K562 (cell line): ENCODE measurements around the gene LOXL3. TPM values are rescaled to one million over a fixed set of nuclear protein-coding genes. Genes with fewer than 3 reads are reported as not detected.

ENCODE experiments used
- ATAC-seq: fragments of 200-7000 bp; cut with Tn5 transposase; 3 replicates; pipeline ENCODE4 v1.9.1; 2020; ENCODE audit warnings: moderate library complexity
- BruUV-seq: library from RNA; stranded (reverse); fragments of 400-500 nt; replicated peaks from 2 replicates; lab custom pipeline; 2021; lab: Mats Ljungman, UMichigan
- CTCF ChIA-PET: fragments of 300-600 bp; formaldehyde crosslinking; extraction: SDS; loops from one replicate; lab custom pipeline; 2021; ENCODE audit warnings: low intra/inter-chr PET ratio; lab: Yijun Ruan, JAX
- POLR2A ChIA-PET: fragments of 300-600, 350-650 bp; sonication (Branson Sonifier 250); formaldehyde crosslinking; extraction: SDS; loops from one replicate; lab custom pipeline; 2021; ENCODE audit warnings: antibody characterized with exemption, inconsistent platforms; lab: Yijun Ruan, JAX
- DNase-seq, 4 experiments: peaks; one replicate each; pipeline versions ENCODE4 v3.0.0 to v3.0.0-alpha.2; 2011 to 2018; ENCODE audit warnings: low spot score in 3 of 4, mixed read lengths in 3 of 4; ENCODE audit errors: extremely low read depth in 1 of 4
- FAIRE-seq: peaks from 2 replicates; lab custom pipeline; 2011; peaks lifted over from hg19 to GRCh38; lab: Jason Lieb, UNC
- H2AFZ ChIP-seq: 2 replicates; pipeline ENCODE4 v1.6.0; 2011; ENCODE audit warnings: low read depth, low read length, control low read depth, inconsistent platforms
- H3K27ac ChIP-seq: fragments of 200-600 bp; 3 replicates; pipeline ENCODE4 v1.8.0; 2011; ENCODE audit warnings: low read depth, mild to moderate bottlenecking, control low read depth, inconsistent platforms, low read length, moderate library complexity, mixed read lengths; ENCODE audit errors: extremely low read depth
- H3K27me3 ChIP-seq, 2 experiments: fragments of 300-600 bp in 1 of 2; 2 replicates in 1 of 2; 3 replicates in 1 of 2; pipeline versions ENCODE4 v1.6.0 to v1.8.0; 2011; ENCODE audit warnings: inconsistent platforms in 2 of 2, low read length in 2 of 2, mild to moderate bottlenecking in 1 of 2, mixed read lengths in 1 of 2, moderate library complexity in 1 of 2; ENCODE audit not compliant: control insufficient read depth in 2 of 2, insufficient read depth in 2 of 2
- H3K36me3 ChIP-seq: fragments of 300-600 bp; 3 replicates; pipeline ENCODE4 v1.8.0; 2011; ENCODE audit warnings: mild to moderate bottlenecking, low read length, inconsistent platforms; ENCODE audit not compliant: control insufficient read depth, insufficient read depth
- H3K4me1 ChIP-seq, 2 experiments: fragments of 200-600 bp in 1 of 2; replicated peaks in 1 of 2; 2 replicates in 1 of 2; 3 replicates in 1 of 2; pipeline versions ENCODE4 v1.5.1 to v1.8.0; 2011; ENCODE audit warnings: inconsistent platforms in 2 of 2, low read length in 2 of 2, mild to moderate bottlenecking in 1 of 2, mixed read lengths in 1 of 2, moderate library complexity in 1 of 2; ENCODE audit not compliant: control insufficient read depth in 2 of 2, insufficient read depth in 2 of 2
- H3K4me2 ChIP-seq: 2 replicates; pipeline ENCODE4 v1.6.1; 2011; ENCODE audit warnings: low read length, control low read depth, inconsistent platforms, mixed read lengths; ENCODE audit not compliant: insufficient read depth
- H3K4me3 ChIP-seq: fragments of 200-600 bp; sonication (generic), shearing (Covaris generic); 2 replicates; pipeline ENCODE4 v1.5.1; 2016; ENCODE audit warnings: control low read depth, inconsistent platforms
- H3K79me2 ChIP-seq: fragments of 200-600 bp; 3 replicates; pipeline ENCODE4 v1.8.0; 2011; ENCODE audit warnings: low read length, inconsistent platforms; ENCODE audit not compliant: control insufficient read depth, insufficient read depth
- H3K9ac ChIP-seq, 2 experiments: 2 replicates each; pipeline versions ENCODE4 v1.6.0 to v1.6.1; 2011; ENCODE audit warnings: low read depth in 2 of 2, low read length in 2 of 2, control low read depth in 1 of 2, inconsistent platforms in 1 of 2, mild to moderate bottlenecking in 1 of 2, mixed read lengths in 1 of 2; ENCODE audit not compliant: insufficient read depth in 1 of 2
- H3K9me1 ChIP-seq: one replicate; pipeline ENCODE4 v1.6.0; 2011; ENCODE audit warnings: inconsistent platforms, mild to moderate bottlenecking, low read length, moderate library complexity; ENCODE audit not compliant: control insufficient read depth, insufficient read depth
- H3K9me3 ChIP-seq: replicated peaks from 2 replicates; pipeline ENCODE4 v1.5.1; 2011; ENCODE audit warnings: low read depth, low read length, inconsistent platforms; ENCODE audit not compliant: control insufficient read depth, insufficient read depth
- H4K20me1 ChIP-seq: replicated peaks from 2 replicates; pipeline ENCODE4 v1.6.1; 2011; ENCODE audit warnings: low read length, inconsistent platforms, mixed read lengths; ENCODE audit not compliant: control insufficient read depth, insufficient read depth
- ESRRA ChIP-seq: fragments of 450-650 bp; IDR thresholded peaks from 2 replicates; pipeline ENCODE4 v1.6.1; 2014; ENCODE audit warnings: low read depth, mild to moderate bottlenecking, moderate library complexity, borderline replicate concordance
- FOS ChIP-seq: IDR thresholded peaks from 3 replicates; pipeline ENCODE4 v1.6.1; 2011; ENCODE audit not compliant: insufficient read length; ENCODE audit errors: extremely low read depth
- HMG20B ChIP-seq: fragments of 250-450 bp; sonication (Bioruptor Pico); IDR thresholded peaks from 2 replicates; pipeline ENCODE4 v1.5.0; 2021; ENCODE audit warnings: mild to moderate bottlenecking
- MED1 ChIP-seq: sonication (generic); formaldehyde crosslinking; IDR thresholded peaks from 2 replicates; pipeline ENCODE4 v1.8.1; 2023; ENCODE audit warnings: missing genetic modification reagents, borderline replicate concordance
- PHTF2 ChIP-seq: fragments of 250-450 bp; sonication (Bioruptor Pico); IDR thresholded peaks from 2 replicates; pipeline ENCODE4 v1.5.0; 2021; ENCODE audit warnings: mild to moderate bottlenecking
- SMARCE1 ChIP-seq: fragments of 450-650 bp; IDR thresholded peaks from 2 replicates; pipeline ENCODE4 v1.7.1; 2016; ENCODE audit warnings: mild to moderate bottlenecking
- TBP ChIP-seq: optimal IDR thresholded peaks from 2 replicates; pipeline ENCODE3; 2011; ENCODE audit warnings: low read depth, low read length, improper control_type of control experiment
- TCF7L2 ChIP-seq: fragments of 150-350 bp; IDR thresholded peaks from 2 replicates; pipeline ENCODE4 v1.6.1; 2016; ENCODE audit warnings: low read depth, mild to moderate bottlenecking, low read length, moderate library complexity
- ZBTB8A ChIP-seq: fragments of 450-650 bp; IDR thresholded peaks from 2 replicates; pipeline ENCODE4 v1.6.1; 2018; ENCODE audit warnings: mild to moderate bottlenecking, moderate library complexity; ENCODE audit not compliant: partially characterized antibody
- ZC3H11A ChIP-seq: IDR thresholded peaks from 2 replicates; pipeline ENCODE4 v1.6.1; 2012; ENCODE audit warnings: low read depth, low read length, improper control_type of control experiment
- ZNF146 ChIP-seq: IDR thresholded peaks from one replicate; pipeline ENCODE4 v1.6.1; 2018; ENCODE audit warnings: missing compliant biosample characterization; ENCODE audit not compliant: unreplicated experiment
- ZNF232 ChIP-seq: sonication (generic); formaldehyde crosslinking; IDR thresholded peaks from 2 replicates; pipeline ENCODE4 v1.8.0; 2022; ENCODE audit warnings: mild to moderate bottlenecking, missing genetic modification reagents
- ZNF444 ChIP-seq: fragments of 250-450 bp; sonication (Bioruptor Pico); IDR thresholded peaks from 2 replicates; pipeline ENCODE4 v1.4.0; 2020; ENCODE audit warnings: mild to moderate bottlenecking, moderate library complexity
- WGBS: fragments of 100-300 bp; shearing (Covaris generic); methylation state at CpG from one replicate; pipeline ENCODE4 v1.1.6; 2016; ENCODE audit warnings: low coverage, mixed read lengths; ENCODE audit not compliant: insufficient coverage; ENCODE audit errors: missing lambda C conversion rate; 5-methylcytosine and 5-hydroxymethylcytosine counted together
- in situ Hi-C: fragments of 300-500 bp; cut with MboI; formaldehyde crosslinking; loops from 4 replicates; pipeline ENCODE4 v1.15.0; 2018; ENCODE audit warnings: inconsistent platforms, mixed read lengths
- intact Hi-C: fragments of 100-400 bp; cut with micrococcal nuclease; formaldehyde crosslinking; loops from 2 replicates; pipeline ENCODE4 v1.14.2; 2022
- polyA plus RNA-seq, 8 experiments: library from polyadenylated mRNA; depleted of rRNA in 4 of 8; stranded (reverse) in 5 of 8; unstranded in 3 of 8; fragments of >200 nt; fragmentation: Nextera tagmentation in 2 of 8; fragmentation: Illumina TruSeq in 1 of 8; extraction: Ambion mirVana in 2 of 8; extraction: Trizol in 1 of 8; gene quantifications; 2 replicates each; pipeline versions ENCODE4 v1.2.1 to v1.2.3, GENCODE V29; 2011 to 2014; ENCODE audit warnings: inconsistent platforms in 1 of 8, missing spikeins in 1 of 8
- total RNA-seq, 7 experiments: library from RNA; depleted of rRNA in 6 of 7; stranded (reverse); fragments of >200 nt in 6 of 7; fragmentation: Illumina TruSeq in 2 of 7; extraction: Trizol in 2 of 7; gene quantifications; 2 replicates each; pipeline versions ENCODE4 v1.2.1 to v1.2.3, GENCODE V29; 2011 to 2021; ENCODE audit warnings: low replicate concordance in 1 of 7
- TF ChIP-seq, protein P1 (sequence below): sonication (generic); formaldehyde crosslinking; IDR thresholded peaks from 2 replicates; pipeline ENCODE4 v1.8.0; 2022; ENCODE audit warnings: mild to moderate bottlenecking, missing genetic modification reagents
- TF ChIP-seq, protein P2 (sequence below): fragments of 250-450 bp; sonication (Bioruptor Pico); IDR thresholded peaks from 2 replicates; pipeline ENCODE4 v1.5.0; 2021; ENCODE audit warnings: mild to moderate bottlenecking, moderate library complexity

Gene LOXL3
- total and polyA plus RNA-seq, 9 of the 15 experiments (the other 6 are each of a cell fraction or from before 2014, with no cell fraction given): 0.22 to 0.99 (median 0.31) TPM

DNA sequence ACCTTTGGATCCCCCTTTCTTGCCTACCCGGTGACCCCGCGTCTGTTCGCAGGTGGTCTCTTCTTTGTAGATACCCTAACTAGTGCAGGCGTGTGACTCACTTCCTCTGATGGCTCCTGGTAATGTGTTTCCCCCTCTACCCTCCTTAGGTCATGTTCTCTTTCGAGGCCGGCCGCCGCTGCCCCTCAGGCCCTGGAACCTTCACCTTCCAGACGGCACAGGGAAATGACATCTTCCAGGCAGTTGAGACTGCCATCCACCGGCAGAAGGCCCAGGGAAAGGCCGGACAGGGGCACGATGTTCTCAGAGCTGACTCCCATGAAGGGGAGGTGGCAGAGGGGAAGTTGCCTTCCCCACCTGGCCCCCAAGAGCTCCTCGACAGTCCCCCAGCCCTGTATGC, 2.4 kb upstream of the LOXL3 start:
- CTCF ChIA-PET: no interaction called here
- ATAC-seq: no peak
- BruUV-seq: no TSS peak
- no peak overlapping the region for H2AFZ ChIP-seq
- no peak for TF ChIP-seq TCF7L2
- no peak for TF ChIP-seq TBP
- no peak for TF ChIP-seq MED1
- TF ChIP-seq, protein P1, sequence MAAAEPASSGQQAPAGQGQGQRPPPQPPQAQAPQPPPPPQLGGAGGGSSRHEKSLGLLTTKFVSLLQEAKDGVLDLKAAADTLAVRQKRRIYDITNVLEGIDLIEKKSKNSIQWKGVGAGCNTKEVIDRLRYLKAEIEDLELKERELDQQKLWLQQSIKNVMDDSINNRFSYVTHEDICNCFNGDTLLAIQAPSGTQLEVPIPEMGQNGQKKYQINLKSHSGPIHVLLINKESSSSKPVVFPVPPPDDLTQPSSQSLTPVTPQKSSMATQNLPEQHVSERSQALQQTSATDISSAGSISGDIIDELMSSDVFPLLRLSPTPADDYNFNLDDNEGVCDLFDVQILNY: no peak
- no peak for TF ChIP-seq PHTF2 (CRISPR knock-in tag)
- no peak for TF ChIP-seq SMARCE1
- TF ChIP-seq ESRRA: no peak
- TF ChIP-seq ZC3H11A: no peak
- no peak for TF ChIP-seq ZNF444 (CRISPR knock-in tag)
- TF ChIP-seq ZBTB8A: no peak
- TF ChIP-seq ZNF232 (CRISPR knock-in tag): no peak
- TF ChIP-seq, protein P2, sequence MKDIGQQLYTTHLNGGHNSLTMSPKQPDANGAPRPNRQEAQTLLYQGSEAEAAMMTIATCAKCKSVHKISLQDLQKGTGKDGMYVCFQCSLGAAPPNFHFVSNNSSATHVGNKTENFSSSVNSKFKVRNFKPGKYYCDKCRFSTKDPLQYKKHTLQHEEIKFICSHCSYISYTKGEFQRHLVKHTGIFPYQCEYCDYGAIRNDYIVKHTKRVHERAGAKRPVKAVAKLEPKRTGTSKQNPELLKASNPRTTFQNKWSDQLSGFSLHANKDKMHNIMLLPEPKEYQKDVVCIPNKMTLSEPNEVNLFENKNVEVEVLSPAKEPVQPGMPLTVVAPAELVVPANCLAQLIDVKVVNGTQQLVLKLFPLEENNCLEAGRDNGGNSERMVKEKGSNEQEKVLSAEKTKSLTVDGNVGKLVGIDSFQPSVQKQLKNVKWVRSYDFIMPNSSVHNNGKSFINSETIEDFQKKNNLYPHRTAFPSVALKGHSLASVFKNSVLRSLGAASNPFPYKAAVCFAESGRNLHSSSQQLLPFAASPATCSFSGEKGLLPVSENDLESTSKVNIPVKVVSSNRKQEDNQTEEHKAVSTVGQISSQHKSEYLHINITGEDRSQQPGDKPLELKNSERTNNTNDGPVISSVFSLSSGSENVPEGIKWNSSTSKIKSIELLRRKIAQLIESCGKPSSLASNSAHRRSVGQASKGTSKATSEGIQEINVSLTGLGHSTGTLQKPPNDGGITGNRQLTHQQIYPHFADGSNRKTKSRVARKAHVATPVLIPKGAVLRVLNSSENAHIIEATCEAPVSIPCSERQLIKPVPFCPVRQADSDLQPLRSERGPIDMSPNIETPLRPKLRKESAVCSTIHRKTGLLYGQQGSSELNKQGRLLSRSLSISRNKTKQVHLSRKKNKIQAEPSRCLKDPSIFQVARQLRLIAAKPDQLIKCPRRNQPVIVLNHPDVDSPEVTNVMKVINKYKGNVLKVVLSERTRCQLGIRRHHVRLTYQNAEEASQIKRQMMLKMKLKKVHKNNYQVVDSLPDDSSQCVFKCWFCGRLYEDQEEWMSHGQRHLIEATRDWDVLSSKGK (CRISPR knock-in tag): no peak
- TF ChIP-seq ZNF146 (CRISPR knock-in tag): no peak
- no peak for TF ChIP-seq HMG20B (CRISPR knock-in tag)
- no peak for TF ChIP-seq FOS
- TF ChIP-seq, all 486 proteins: peak for 0
- Histone ChIP-seq H4K20me1 (no peaks in the 10 kb centered on the region), H3K79me2 (peaks cover 15% of the 10 kb centered on the region; the same call in 2 of the 3 replicates), H3K4me1 (peaks cover 19 to 54% of the 10 kb centered on the region in 2 experiments), H3K36me3 (peaks cover 17% of the 10 kb centered on the region; the same call in 1 of the 3 replicates), H3K9me1 (no peaks in the 10 kb centered on the region), H3K4me3 (no peak overlapping the region), H3K9ac (peak overlapping the region in 1 of 2 experiments; percentile 99; a peak in 2 of 4 replicates), H3K27me3 (peaks cover 0 to 8% of the 10 kb centered on the region in 2 experiments; a peak in 1 of 5 replicates), H3K27ac (no peak overlapping the region), H3K9me3 (no peaks in the 10 kb centered on the region), H3K4me2 (peak overlapping the region; percentile 95; the same call in 1 of the 2 replicates)
- in situ Hi-C loops (no loop called here), intact Hi-C loops (no loop called here)
- POLR2A ChIA-PET: interaction anchor here (1.1 to 1.2 kb wide), 2 partner anchors 24 to 27 kb away, joined by 3 read pairs; no protein-coding TSS in a partner anchor
- FAIRE-seq: no peak
- 88% methylated on average over 12 of the region's 14 CpGs for WGBS
- DNase-seq: no peak
